Measurements from ENCODE around the gene CGNL1. TPM values are rescaled to one million over a fixed set of nuclear protein-coding genes. Genes with fewer than 3 reads are reported as not detected.

The CGNL1 gene
- total RNA-seq, 1 donor: 0.90 TPM

DNA sequence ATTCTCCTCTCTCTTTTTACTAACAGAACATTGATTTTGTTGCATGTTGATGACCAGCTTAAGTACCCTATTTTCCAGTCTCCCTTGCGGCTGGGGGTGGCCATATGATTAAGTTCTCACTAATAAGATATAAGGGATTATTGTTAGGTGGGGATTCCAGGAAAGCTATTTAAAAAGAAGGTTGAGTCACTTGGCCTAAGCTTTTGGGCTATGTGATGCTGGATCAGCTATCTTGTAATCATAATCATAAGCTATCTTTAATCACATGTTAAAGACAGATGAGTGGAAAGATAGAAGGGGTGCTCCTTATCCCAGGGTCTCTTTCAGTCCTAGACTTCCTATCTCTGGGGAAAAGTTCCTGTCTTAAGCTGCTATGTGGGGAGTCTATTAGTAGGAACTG lies 59.9 kb downstream of the CGNL1 start:
- peak; percentile 29 for DNase-seq (ENCODE audit: low read depth)
- no peak overlapping the region for H3K4me3 ChIP-seq (ENCODE audit: low read depth, low read length)
- no peak for TF ChIP-seq CTCF (IDR thresholded peaks at IDR 0.05; ENCODE audit: insufficient read depth, low read length)

GRCh38 chr15:57436961-57437360 lies 60.7 kb downstream of the CGNL1 start:
- no peak for TF ChIP-seq CTCF (IDR thresholded peaks at IDR 0.05; ENCODE audit: insufficient read depth, low read length)
- no peak overlapping the region for H3K4me3 ChIP-seq (ENCODE audit: low read depth, low read length)
- DNase-seq (ENCODE audit: low read depth): peak; percentile 31

GRCh38 chr15:57437564-57437963 lies 61.3 kb downstream of the CGNL1 start:
- H3K4me3 ChIP-seq (ENCODE audit: low read depth, low read length): no peak overlapping the region
- TF ChIP-seq CTCF (IDR thresholded peaks at IDR 0.05; ENCODE audit: insufficient read depth, low read length): no peak
- DNase-seq (ENCODE audit: low read depth): no peak

DNA sequence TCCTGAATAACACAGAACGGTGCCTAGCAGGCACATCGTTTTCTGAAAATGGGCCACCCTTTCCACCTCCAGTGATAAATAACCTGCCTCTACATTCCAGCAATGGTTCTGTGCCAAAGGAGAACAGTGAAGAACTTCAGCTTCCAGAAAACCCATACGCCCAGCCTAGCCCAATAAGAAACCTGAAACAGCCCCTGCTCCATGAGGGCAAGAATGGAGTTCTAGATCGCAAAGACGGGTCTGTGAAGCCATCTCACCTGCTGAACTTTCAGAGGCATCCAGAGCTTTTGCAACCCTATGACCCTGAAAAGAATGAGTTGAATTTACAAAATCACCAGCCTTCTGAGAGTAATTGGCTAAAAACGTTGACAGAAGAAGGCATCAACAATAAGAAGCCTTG lies 61.9 kb downstream of the CGNL1 start:
- no peak overlapping the region for H3K4me3 ChIP-seq (ENCODE audit: low read depth, low read length)
- DNase-seq (ENCODE audit: low read depth): no peak
- TF ChIP-seq CTCF (IDR thresholded peaks at IDR 0.05; ENCODE audit: insufficient read depth, low read length): no peak

DNA sequence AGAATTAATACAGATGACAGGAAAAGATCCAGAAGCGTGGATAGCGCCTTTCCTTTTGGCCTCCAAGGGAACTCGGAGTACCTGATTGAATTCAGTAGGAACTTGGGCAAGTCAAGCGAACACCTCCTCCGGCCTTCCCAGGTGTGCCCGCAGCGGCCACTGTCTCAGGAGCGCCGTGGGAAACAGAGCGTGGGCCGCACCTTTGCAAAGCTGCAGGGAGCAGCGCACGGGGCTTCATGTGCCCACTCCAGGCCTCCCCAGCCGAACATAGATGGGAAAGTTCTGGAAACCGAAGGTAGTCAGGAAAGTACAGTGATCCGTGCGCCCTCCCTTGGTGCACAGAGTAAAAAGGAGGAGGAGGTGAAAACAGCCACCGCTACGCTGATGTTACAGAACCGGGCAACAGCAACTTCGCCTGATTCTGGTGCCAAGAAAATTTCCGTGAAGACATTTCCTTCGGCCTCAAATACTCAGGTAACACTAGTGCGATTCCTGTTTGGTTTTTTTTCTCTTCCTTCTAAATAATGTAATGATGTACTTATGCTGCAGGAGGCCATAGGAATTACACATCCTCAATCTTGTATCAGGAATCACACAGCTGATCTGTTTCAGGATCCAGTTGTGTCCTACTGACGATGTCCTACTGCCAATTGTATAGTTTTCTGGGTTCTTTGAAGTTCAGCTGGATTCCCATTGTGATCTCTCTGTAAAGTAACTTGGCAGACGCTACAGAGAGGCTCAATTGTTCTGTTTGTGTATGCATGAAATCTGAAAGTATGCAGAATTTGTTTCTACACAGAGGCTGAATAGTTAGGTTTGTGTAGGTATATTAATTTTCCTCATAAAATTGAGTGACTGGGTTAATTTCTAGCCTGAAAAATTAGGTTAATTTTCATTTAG lies 63.1 kb downstream of the CGNL1 start:
- H3K4me3 ChIP-seq (ENCODE audit: low read depth, low read length): no peak overlapping the region
- no peak for TF ChIP-seq CTCF (IDR thresholded peaks at IDR 0.05; ENCODE audit: insufficient read depth, low read length)
- DNase-seq (ENCODE audit: low read depth): no peak

DNA sequence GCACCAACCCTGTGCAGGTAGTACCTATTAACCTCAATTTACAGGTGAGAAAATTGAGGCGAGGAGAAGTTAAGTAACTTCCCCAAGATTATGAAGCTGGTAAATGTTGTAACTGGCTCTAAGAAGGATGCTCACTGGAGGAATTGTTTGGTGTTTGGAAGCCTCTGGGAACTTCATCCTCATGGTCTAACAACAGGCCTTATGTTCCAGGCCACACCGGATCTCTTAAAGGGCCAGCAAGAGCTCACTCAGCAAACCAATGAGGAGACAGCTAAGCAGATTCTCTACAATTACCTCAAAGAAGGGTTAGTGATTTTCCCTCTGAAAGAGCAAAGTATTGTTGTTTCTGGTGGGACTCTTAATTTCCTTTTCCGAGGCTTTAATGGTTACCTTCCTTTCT lies 63.9 kb downstream of the CGNL1 start:
- DNase-seq (ENCODE audit: low read depth): no peak
- TF ChIP-seq CTCF (IDR thresholded peaks at IDR 0.05; ENCODE audit: insufficient read depth, low read length): no peak
- no peak overlapping the region for H3K4me3 ChIP-seq (ENCODE audit: low read depth, low read length)

Measured in fibroblast of the aortic adventitia (primary cell).